Gastrocnemius medialis (tissue), 4 donors: ENCODE data around the gene DLGAP5. TPM values are rescaled to one million over a fixed set of nuclear protein-coding genes. Genes with fewer than 3 reads are reported as not detected.

Experiments
- ATAC-seq, 2 donors: fragments of 150-250 bp; one replicate each; pipeline ENCODE4 v1.9.1; 2016
- DNase-seq, 2 donors: peaks; one replicate each; pipeline ENCODE4 v3.0.0-alpha.2; 2019
- H3K27ac ChIP-seq, 4 donors: fragments of 200-600 bp; sonication (generic); 1 replicate in 1 of 4; 2 replicates in 3 of 4; pipeline ENCODE4 v1.5.1; 2016 to 2018; ENCODE audit warnings: mild to moderate bottlenecking in 2 of 4, moderate library complexity in 1 of 4
- H3K27me3 ChIP-seq, 3 donors: fragments of 200-600 bp; sonication (generic) in 2 of 3; 1 replicate in 1 of 3; 2 replicates in 2 of 3; pipeline versions ENCODE4 v1.5.1 to v1.6.0; 2016 to 2019; ENCODE audit warnings: mild to moderate bottlenecking in 1 of 3, moderate library complexity in 1 of 3
- H3K36me3 ChIP-seq, 2 donors: fragments of 200-600 bp; sonication (generic) in 1 of 2; one replicate each; pipeline ENCODE4 v1.5.1; 2017 to 2018
- H3K4me1 ChIP-seq, 2 donors: fragments of 200-600 bp; sonication (generic) in 1 of 2; one replicate each; pipeline ENCODE4 v1.5.1; 2016 to 2017; ENCODE audit warnings: mild to moderate bottlenecking in 2 of 2
- H3K4me3 ChIP-seq, 4 donors: fragments of 200-600 bp; sonication (generic) in 3 of 4; 1 replicate in 1 of 4; 2 replicates in 3 of 4; pipeline ENCODE4 v1.5.1; 2016 to 2019; ENCODE audit warnings: mild to moderate bottlenecking in 2 of 4
- H3K9me3 ChIP-seq, 3 donors: fragments of 200-600 bp; sonication (generic) in 2 of 3; 1 replicate in 1 of 3; 2 replicates in 2 of 3; pipeline ENCODE4 v1.5.1; 2016 to 2019
- POLR2A ChIP-seq, 2 donors: fragments of 450-650 bp; IDR thresholded peaks; one replicate each; pipeline ENCODE4 v1.6.1; 2017; ENCODE audit warnings: antibody characterized with exemption in 2 of 2, mild to moderate bottlenecking in 2 of 2, moderate library complexity in 2 of 2
- in situ Hi-C, 4 donors: fragments of 200-750 bp; cut with MboI; loops; one replicate each; pipeline versions ENCODE4 v1.15.0 to v1.8.0; 2017; ENCODE audit warnings: low sequenced_read_pairs in 4 of 4
- intact Hi-C: fragments of 100-400 bp; cut with DNase I; formaldehyde crosslinking; loops from one replicate; pipeline ENCODE4 v1.15.1; 2023; ENCODE audit warnings: low total_unique reads
- total RNA-seq, 4 donors: library from RNA; depleted of rRNA; stranded (reverse); fragments of >200 nt; gene quantifications; one replicate each; pipeline versions ENCODE4 v1.1.0 to v1.2.3, GENCODE V29; 2016
- TF ChIP-seq, protein P1 (sequence below), 5 experiments: fragments of 450-650 bp in 3 of 5; fragments of 200-600 bp in 2 of 5; sonication (generic) in 2 of 5; IDR thresholded peaks in 4 of 5; conservative IDR thresholded peaks in 1 of 5; 1 replicate in 4 of 5; 2 replicates in 1 of 5; pipeline ENCODE4 v1.5.1; 2016 to 2019; ENCODE audit warnings: antibody characterized with exemption in 5 of 5, mild to moderate bottlenecking in 3 of 5, moderate library complexity in 3 of 5

Gene DLGAP5
- total RNA-seq, 4 donors from 2014 or later, result not detected

DNA sequence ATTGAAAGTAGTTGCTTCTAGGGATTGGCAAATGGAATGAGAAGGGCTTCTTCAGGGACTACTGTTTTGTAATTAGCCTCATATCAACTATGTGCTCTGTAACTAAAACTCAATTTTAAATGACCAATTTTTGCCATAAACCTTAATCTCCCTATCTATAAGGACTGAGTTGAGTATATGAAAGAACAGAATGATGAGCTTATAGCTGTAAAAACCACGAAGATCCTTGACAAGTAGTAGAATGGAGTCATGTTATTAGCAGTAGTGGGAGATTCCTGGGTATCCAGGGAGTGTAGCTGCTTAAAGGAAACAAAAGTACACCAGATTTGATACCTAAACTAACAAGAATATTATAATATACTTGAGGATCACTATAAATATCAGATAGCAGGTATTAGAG, 34.3 kb downstream of the DLGAP5 start:
- in situ Hi-C loops, result loop anchor here in 3 of 4 donors (5.0 kb wide), 1 partner anchor 65 kb away; no protein-coding TSS in a partner anchor
- Histone ChIP-seq H3K4me1 (no peaks in the 10 kb centered on the region), H3K36me3 (no peaks in the 10 kb centered on the region), H3K4me3 (no peak overlapping the region), H3K9me3 (no peaks in the 10 kb centered on the region), H3K27me3 (no peaks in the 10 kb centered on the region), H3K27ac (no peak overlapping the region)
- DNase-seq (no peak), ATAC-seq (no peak)
- no peak for TF ChIP-seq POLR2A (IDR thresholded peaks at IDR 0.05)
- TF ChIP-seq, protein P1, sequence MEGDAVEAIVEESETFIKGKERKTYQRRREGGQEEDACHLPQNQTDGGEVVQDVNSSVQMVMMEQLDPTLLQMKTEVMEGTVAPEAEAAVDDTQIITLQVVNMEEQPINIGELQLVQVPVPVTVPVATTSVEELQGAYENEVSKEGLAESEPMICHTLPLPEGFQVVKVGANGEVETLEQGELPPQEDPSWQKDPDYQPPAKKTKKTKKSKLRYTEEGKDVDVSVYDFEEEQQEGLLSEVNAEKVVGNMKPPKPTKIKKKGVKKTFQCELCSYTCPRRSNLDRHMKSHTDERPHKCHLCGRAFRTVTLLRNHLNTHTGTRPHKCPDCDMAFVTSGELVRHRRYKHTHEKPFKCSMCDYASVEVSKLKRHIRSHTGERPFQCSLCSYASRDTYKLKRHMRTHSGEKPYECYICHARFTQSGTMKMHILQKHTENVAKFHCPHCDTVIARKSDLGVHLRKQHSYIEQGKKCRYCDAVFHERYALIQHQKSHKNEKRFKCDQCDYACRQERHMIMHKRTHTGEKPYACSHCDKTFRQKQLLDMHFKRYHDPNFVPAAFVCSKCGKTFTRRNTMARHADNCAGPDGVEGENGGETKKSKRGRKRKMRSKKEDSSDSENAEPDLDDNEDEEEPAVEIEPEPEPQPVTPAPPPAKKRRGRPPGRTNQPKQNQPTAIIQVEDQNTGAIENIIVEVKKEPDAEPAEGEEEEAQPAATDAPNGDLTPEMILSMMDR (IDR thresholded peaks at IDR 0.05 in 4 of 5, conservative IDR thresholded peaks at IDR 0.05 in 1 of 5), result no peak
- intact Hi-C loops, result no loop called here

DNA sequence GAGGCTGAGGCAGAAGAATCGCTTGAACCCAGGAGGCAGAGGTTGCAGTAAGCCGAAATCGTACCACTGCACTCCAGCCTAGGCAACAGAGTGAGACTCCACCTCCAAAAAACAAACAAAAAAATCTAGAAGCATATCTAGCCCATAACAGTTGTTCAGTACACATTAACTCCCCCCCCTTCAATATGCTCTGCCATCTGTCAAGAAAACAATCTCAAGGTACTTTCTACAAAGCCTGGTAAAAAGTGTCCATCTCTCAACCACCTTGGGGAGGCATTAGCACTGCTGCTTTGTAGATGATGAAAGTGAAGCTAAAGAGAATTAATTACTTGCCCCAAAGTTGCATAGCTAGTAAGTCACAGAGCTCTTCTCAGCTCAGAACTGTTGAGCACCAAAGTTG, 37.4 kb downstream of the DLGAP5 start:
- in situ Hi-C loops, result no loop called here

DNA sequence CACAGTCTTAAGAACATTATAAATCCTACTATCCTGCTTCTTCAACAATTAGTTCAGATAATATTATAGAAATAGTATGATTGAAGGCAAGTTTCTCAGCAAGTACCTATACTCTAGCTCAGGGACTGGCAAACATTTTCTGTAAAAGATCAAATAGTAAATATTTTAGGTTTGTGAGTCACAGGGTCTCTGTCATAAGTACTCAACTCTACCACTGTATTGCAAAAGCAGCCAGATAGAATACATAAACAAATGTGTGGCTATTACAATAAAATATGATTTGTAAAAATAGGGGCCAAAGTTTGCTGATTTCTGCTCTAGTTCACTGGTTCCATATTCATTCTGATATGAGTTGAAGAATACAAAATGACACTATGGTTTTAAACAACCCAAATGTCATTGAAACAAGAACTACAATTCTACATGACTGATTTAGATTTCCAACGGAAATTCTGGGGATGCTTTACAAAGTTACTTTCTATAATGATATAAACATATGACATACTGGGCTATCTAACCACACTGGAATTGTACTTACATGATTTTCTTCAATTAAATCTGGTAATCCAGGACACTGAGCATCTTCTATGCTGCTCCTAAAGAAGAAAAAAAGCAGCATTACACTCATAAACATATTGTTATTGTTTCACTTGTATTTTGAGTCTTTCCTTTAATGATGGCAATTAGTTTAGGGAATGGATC, 39.2 kb downstream of the DLGAP5 start:
- Histone ChIP-seq H3K27me3 (no peaks in the 10 kb centered on the region), H3K27ac (no peak overlapping the region), H3K4me3 (no peak overlapping the region), H3K9me3 (no peaks in the 10 kb centered on the region), H3K4me1 (no peaks in the 10 kb centered on the region), H3K36me3 (no peaks in the 10 kb centered on the region)
- no peak for DNase-seq
- intact Hi-C loops (no loop called here), in situ Hi-C loops (no loop called here)
- ATAC-seq, result no peak
- TF ChIP-seq, protein P1 (IDR thresholded peaks at IDR 0.05 in 4 of 5, conservative IDR thresholded peaks at IDR 0.05 in 1 of 5), result no peak
- no peak for TF ChIP-seq POLR2A (IDR thresholded peaks at IDR 0.05)

More for the DNA sequence above, 37.4 kb downstream of the DLGAP5 start:
- no peaks in the 10 kb centered on the region for H3K4me1 ChIP-seq
- no peaks in the 10 kb centered on the region for H3K27me3 ChIP-seq
- intact Hi-C loops, result no loop called here
- H3K4me3 ChIP-seq, result no peak overlapping the region
- no peak for TF ChIP-seq POLR2A (IDR thresholded peaks at IDR 0.05)
- TF ChIP-seq, protein P1 (IDR thresholded peaks at IDR 0.05 in 4 of 5, conservative IDR thresholded peaks at IDR 0.05 in 1 of 5), result no peak
- H3K36me3 ChIP-seq, result no peaks in the 10 kb centered on the region
- no peak overlapping the region for H3K27ac ChIP-seq
- no peak for ATAC-seq
- no peak for DNase-seq
- H3K9me3 ChIP-seq, result no peaks in the 10 kb centered on the region

DNA sequence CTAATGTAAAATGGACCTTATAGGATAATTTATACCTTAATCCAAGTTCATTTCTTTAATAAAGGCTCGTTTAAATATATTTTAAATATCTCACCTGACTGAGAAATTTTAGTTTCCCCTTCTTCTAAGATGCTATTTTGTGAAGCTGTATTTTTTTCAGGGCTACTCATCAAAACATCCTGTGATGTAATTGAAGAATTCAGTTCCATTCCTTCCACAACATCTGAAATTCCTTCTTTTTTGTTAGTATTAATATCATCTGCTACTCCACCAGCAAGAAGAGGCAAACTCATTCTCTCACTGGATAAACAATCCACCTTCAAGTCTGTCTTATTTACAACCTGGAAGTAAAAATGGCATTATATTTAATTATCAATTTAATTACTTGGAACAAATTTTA, 39.8 kb downstream of the DLGAP5 start:
- H3K4me3 ChIP-seq, result no peak overlapping the region
- no peaks in the 10 kb centered on the region for H3K9me3 ChIP-seq
- no peaks in the 10 kb centered on the region for H3K36me3 ChIP-seq
- H3K27me3 ChIP-seq, result no peaks in the 10 kb centered on the region
- H3K27ac ChIP-seq, result no peak overlapping the region
- no peak for TF ChIP-seq POLR2A (IDR thresholded peaks at IDR 0.05)
- TF ChIP-seq, protein P1 (IDR thresholded peaks at IDR 0.05 in 4 of 5, conservative IDR thresholded peaks at IDR 0.05 in 1 of 5), result no peak
- H3K4me1 ChIP-seq, result no peaks in the 10 kb centered on the region
- DNase-seq, result no peak
- in situ Hi-C loops, result no loop called here
- no peak for ATAC-seq
- intact Hi-C loops, result no loop called here

DNA sequence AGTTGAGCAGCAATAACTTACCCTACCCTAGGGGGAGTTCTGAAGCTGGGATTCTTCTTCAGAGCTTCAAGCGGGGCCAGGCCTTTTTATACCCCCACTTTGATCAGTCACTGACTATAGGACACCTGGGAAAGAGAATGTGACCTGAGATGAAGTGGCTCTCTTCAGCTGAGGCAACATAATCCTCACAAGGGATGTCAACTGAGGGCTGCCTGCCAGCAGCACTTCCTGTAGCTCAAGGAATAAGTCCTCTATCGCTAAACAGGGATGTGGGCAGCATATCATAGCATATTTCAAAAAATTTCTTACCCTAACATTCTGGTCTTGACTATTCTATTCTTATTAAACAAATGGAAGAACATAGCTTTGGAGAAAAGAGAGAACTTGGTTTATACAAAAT, 45.0 kb downstream of the DLGAP5 start:
- H3K27ac ChIP-seq, result no peak overlapping the region
- no peaks in the 10 kb centered on the region for H3K27me3 ChIP-seq
- no peaks in the 10 kb centered on the region for H3K4me1 ChIP-seq
- TF ChIP-seq POLR2A (IDR thresholded peaks at IDR 0.05), result no peak
- TF ChIP-seq, protein P1 (IDR thresholded peaks at IDR 0.05 in 4 of 5, conservative IDR thresholded peaks at IDR 0.05 in 1 of 5), result no peak
- in situ Hi-C loops (no loop called here), intact Hi-C loops (no loop called here)
- no peak overlapping the region for H3K4me3 ChIP-seq
- H3K9me3 ChIP-seq, result no peaks in the 10 kb centered on the region
- DNase-seq, result no peak
- ATAC-seq, result no peak
- peaks cover 0 to 11% of the 10 kb centered on the region in 2 donors for H3K36me3 ChIP-seq
